WTC11 (cell line): Measurements from ENCODE around the gene IDH3G. TPM values are rescaled to one million over a fixed set of nuclear protein-coding genes. Genes with fewer than 3 reads are reported as not detected.
"Not testable (repeated sequence)": the region's sequence is repeated elsewhere in the genome, so short reads cannot be mapped to it uniquely, and the experiment has no call there.

Experiments
- ATAC-seq: fragments of 200-7000 bp; cut with Tn5 transposase; 2 replicates; pipeline ENCODE4 v1.10.0; 2021; ENCODE audit warnings: mild to moderate bottlenecking, moderate library complexity
- CTCF ChIA-PET: fragments of 300-600 bp; sonication (Branson Sonifier 250); formaldehyde crosslinking; loops from one replicate; lab custom pipeline; 2021; ENCODE audit warnings: antibody characterized with exemption; lab: Charles Lee
- POLR2A ChIA-PET: fragments of 350-600 bp; sonication (Branson Sonifier 250); formaldehyde crosslinking; loops from one replicate; lab custom pipeline; 2021; ENCODE audit warnings: antibody characterized with exemption; lab: Charles Lee
- DNase-seq: peaks from one replicate; pipeline ENCODE4 v3.0.0; 2021; ENCODE audit warnings: low spot score
- H3K27ac Mint-ChIP-seq: 2 replicates; pipeline ENCODE4 v1.8.0; 2021; ENCODE audit warnings: mixed read lengths
- H3K27me3 Mint-ChIP-seq: 2 replicates; pipeline ENCODE4 v1.8.0; 2021; ENCODE audit warnings: low read depth, mild to moderate bottlenecking, moderate library complexity, mixed read lengths
- H3K36me3 Mint-ChIP-seq: 2 replicates; pipeline ENCODE4 v1.8.0; 2021; ENCODE audit warnings: mixed read lengths
- H3K4me1 Mint-ChIP-seq: 2 replicates; pipeline ENCODE4 v1.8.0; 2022; ENCODE audit warnings: mixed read lengths
- H3K4me3 Mint-ChIP-seq: 2 replicates; pipeline ENCODE4 v1.8.0; 2021; ENCODE audit warnings: mild to moderate bottlenecking, moderate library complexity, mixed read lengths
- H3K9me3 Mint-ChIP-seq: 2 replicates; pipeline ENCODE4 v1.8.0; 2021; ENCODE audit warnings: mixed read lengths
- ATF1 ChIP-seq: sonication (generic); formaldehyde crosslinking; IDR thresholded peaks from 2 replicates; pipeline ENCODE4 v1.8.1; 2023; ENCODE audit warnings: mild to moderate bottlenecking, moderate library complexity, missing genetic modification reagents
- ATF2 ChIP-seq: sonication (generic); formaldehyde crosslinking; IDR thresholded peaks from 2 replicates; pipeline ENCODE4 v1.8.1; 2022; ENCODE audit warnings: low read depth, missing genetic modification reagents, borderline replicate concordance
- CBFB ChIP-seq: sonication (generic); formaldehyde crosslinking; IDR thresholded peaks from 2 replicates; pipeline ENCODE4 v1.8.1; 2022; ENCODE audit warnings: mild to moderate bottlenecking, low read depth, missing genetic modification reagents
- CREB1 ChIP-seq: sonication (generic); formaldehyde crosslinking; IDR thresholded peaks from 2 replicates; pipeline ENCODE4 v1.8.0; 2023; ENCODE audit warnings: mild to moderate bottlenecking, missing genetic modification reagents
- FOXJ3 ChIP-seq: sonication (generic); formaldehyde crosslinking; IDR thresholded peaks from 2 replicates; pipeline ENCODE4 v1.9.0; 2021; ENCODE audit warnings: missing genetic modification reagents, mild to moderate bottlenecking, borderline replicate concordance
- IRF1 ChIP-seq: sonication (generic); formaldehyde crosslinking; IDR thresholded peaks from 2 replicates; pipeline ENCODE4 v1.8.0; 2023; ENCODE audit warnings: missing genetic modification reagents
- JAZF1 ChIP-seq: fragments of 250-450 bp; sonication (Bioruptor Pico); IDR thresholded peaks from 2 replicates; pipeline ENCODE4 v1.9.0; 2021; ENCODE audit warnings: moderate library complexity, mild to moderate bottlenecking, inconsistent platforms
- MXD4 ChIP-seq: fragments of 250-450 bp; sonication (Bioruptor Pico); IDR thresholded peaks from 2 replicates; pipeline ENCODE4 v1.8.0; 2021; ENCODE audit warnings: mild to moderate bottlenecking, moderate library complexity, borderline replicate concordance
- SMAD3 ChIP-seq: sonication (generic); formaldehyde crosslinking; IDR thresholded peaks from 2 replicates; pipeline ENCODE4 v1.8.0; 2022; ENCODE audit warnings: missing genetic modification reagents, mild to moderate bottlenecking, borderline replicate concordance
- SMAD4 ChIP-seq: sonication (generic); formaldehyde crosslinking; IDR thresholded peaks from 2 replicates; pipeline ENCODE4 v1.8.0; 2022; ENCODE audit warnings: mild to moderate bottlenecking, missing genetic modification reagents
- STAT6 ChIP-seq: sonication (generic); formaldehyde crosslinking; conservative IDR thresholded peaks from 2 replicates; pipeline ENCODE4 v1.8.1; 2023; ENCODE audit warnings: mild to moderate bottlenecking, low read depth, missing genetic modification reagents, moderate library complexity
- TEAD1 ChIP-seq: sonication (generic); formaldehyde crosslinking; IDR thresholded peaks from 2 replicates; pipeline ENCODE4 v1.8.0; 2022; ENCODE audit warnings: mild to moderate bottlenecking, missing genetic modification reagents
- TEAD4 ChIP-seq: sonication (generic); formaldehyde crosslinking; IDR thresholded peaks from 2 replicates; pipeline ENCODE4 v1.8.0; 2022; ENCODE audit warnings: mild to moderate bottlenecking, missing genetic modification reagents
- ZBTB21 ChIP-seq: sonication (generic); formaldehyde crosslinking; IDR thresholded peaks from 2 replicates; pipeline ENCODE4 v1.8.1; 2023; ENCODE audit warnings: mild to moderate bottlenecking, missing genetic modification reagents, borderline replicate concordance
- ZNF121 ChIP-seq: sonication (generic); formaldehyde crosslinking; IDR thresholded peaks from 2 replicates; pipeline ENCODE4 v1.8.0; 2023; ENCODE audit warnings: missing genetic modification reagents
- ZNF219 ChIP-seq: sonication (generic); formaldehyde crosslinking; IDR thresholded peaks from 2 replicates; pipeline ENCODE4 v1.8.0; 2023; ENCODE audit warnings: missing genetic modification reagents, mild to moderate bottlenecking, borderline replicate concordance
- ZNF263 ChIP-seq: sonication (generic); formaldehyde crosslinking; IDR thresholded peaks from 2 replicates; pipeline ENCODE4 v1.8.1; 2022; ENCODE audit warnings: low read depth, mild to moderate bottlenecking, moderate library complexity, missing genetic modification reagents
- ZNF396 ChIP-seq: fragments of 250-450 bp; sonication (Bioruptor Pico); IDR thresholded peaks from 2 replicates; pipeline ENCODE4 v1.8.0; 2021; ENCODE audit warnings: mild to moderate bottlenecking, moderate library complexity, borderline replicate concordance
- ZNF423 ChIP-seq: fragments of 250-450 bp; sonication (Bioruptor Pico); IDR thresholded peaks from 2 replicates; pipeline ENCODE4 v2.1.2; 2022; ENCODE audit warnings: mild to moderate bottlenecking, moderate library complexity
- total RNA-seq: library from RNA; stranded (reverse); gene quantifications from 3 replicates; pipeline ENCODE4 v1.2.3, GENCODE V29; 2021
- TF ChIP-seq, protein P1 (sequence below): sonication (generic); formaldehyde crosslinking; IDR thresholded peaks from 2 replicates; pipeline ENCODE4 v1.8.1; 2023; ENCODE audit warnings: mild to moderate bottlenecking, missing genetic modification reagents, moderate library complexity

The IDH3G gene
- total RNA-seq, 1 experiment from 2014 or later, result 52.4 TPM

DNA sequence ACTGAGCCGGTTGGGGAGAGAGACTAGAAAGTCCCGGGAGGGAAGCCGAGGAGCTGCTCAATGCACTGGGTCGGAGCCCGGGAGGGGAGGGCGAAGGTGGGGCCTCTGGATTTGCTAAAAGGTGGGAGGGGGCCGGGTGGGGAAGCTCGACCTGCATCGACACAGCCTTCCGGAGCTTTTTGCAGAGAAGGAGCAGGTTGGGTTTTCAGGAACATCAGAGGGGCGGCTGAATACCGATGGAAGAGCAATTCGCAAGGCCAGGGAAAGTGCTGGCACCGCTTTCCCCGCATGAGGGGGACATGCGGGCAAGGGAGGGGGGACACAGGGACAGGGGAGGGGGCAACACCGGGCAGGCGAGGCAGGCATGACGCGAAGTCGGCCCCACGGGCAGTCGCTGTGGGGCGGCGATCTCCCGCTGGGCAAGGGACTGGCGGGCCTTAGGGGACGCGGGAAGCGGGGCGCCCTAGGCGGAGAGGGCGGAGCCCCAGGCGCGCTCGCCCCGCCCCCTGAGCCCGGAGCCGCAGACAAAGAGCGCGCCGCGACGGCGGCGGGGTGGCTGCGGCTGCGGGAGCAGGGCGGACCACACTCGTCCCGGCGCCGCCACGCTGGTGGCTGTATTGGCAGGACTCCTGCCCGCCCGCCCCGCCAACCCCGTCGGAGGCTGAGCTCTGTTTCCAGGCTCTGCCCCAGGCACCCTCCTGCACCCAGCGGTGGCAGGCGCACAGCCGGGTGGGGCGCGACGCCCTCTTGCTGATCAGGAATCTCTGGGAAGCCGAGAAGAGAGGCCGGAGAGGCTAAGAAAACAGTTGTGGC, 24.6 kb upstream of the IDH3G start:
- TF ChIP-seq ZNF423 (peak; percentile 42; the same call in 1 of the 2 replicates), ATF2 (CRISPR knock-in tag) (no peak)
- Mint-ChIP-seq H3K36me3 (0 out of 2 replicates have a peak, but pooled peaks cover 2% of the 10 kb centered on the region), H3K27me3 (no peaks in the 10 kb centered on the region), H3K27ac (peak overlapping the region; percentile 98; the same call in 1 of the 2 replicates), H3K9me3 (no peaks in the 10 kb centered on the region), H3K4me3 (peak overlapping the region; percentile 60), H3K4me1 (peaks cover 52% of the 10 kb centered on the region)
- DNase-seq, result peak; percentile 66
- ChIA-PET POLR2A (interaction anchor here (0.6 to 1.8 kb wide), 4 partner anchors 24 to 709 kb away, joined by 3 to 7 read pairs (median 6); partner anchors contain the start of genes IDH3G and SSR4), CTCF (interaction anchor here (0.6 to 1.9 kb wide), 8 partner anchors 10 to 279 kb away, joined by 3 to 5 read pairs (median 4); no protein-coding TSS in a partner anchor)
- ATAC-seq, result peak; percentile 70

DNA sequence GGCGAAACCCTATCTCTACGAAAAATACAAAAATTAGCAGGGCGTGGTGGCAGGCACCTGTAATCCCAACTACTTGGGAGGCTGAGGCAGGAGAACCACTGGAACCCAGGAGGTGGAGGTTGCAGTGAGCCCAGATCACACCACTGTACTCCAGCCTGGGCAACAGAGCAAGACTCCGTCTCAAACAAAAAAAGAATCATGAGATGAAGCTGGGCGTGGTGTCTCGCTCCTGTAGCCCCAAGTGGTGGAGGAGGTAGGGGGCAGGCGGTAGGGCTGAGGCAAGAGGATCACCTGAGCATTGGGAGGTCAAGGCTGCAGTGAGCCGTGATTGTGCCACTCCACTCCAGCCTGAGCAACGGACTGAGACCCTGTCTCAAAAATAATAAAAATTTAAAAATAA, 23.9 kb upstream of the IDH3G start:
- H3K27ac Mint-ChIP-seq, H3K4me3 Mint-ChIP-seq, H3K36me3 Mint-ChIP-seq, H3K9me3 Mint-ChIP-seq, H3K27me3 Mint-ChIP-seq, ATAC-seq, DNase-seq: not testable (repeated sequence)
- H3K4me1 Mint-ChIP-seq, result peaks cover 53% of the 10 kb centered on the region
- ChIA-PET POLR2A (interaction anchor here (0.6 to 1.8 kb wide), 3 partner anchors 23 to 710 kb away, joined by 6 to 7 read pairs (median 6); partner anchors contain the start of genes IDH3G and SSR4), CTCF (interaction anchor here (0.9 to 1.9 kb wide), 3 partner anchors 11 to 93 kb away, joined by 4 read pairs; no protein-coding TSS in a partner anchor)
- 0 out of 2 replicates have a peak, but pooled peaks have one; percentile 54 for TF ChIP-seq ZNF121 (CRISPR knock-in tag)

DNA sequence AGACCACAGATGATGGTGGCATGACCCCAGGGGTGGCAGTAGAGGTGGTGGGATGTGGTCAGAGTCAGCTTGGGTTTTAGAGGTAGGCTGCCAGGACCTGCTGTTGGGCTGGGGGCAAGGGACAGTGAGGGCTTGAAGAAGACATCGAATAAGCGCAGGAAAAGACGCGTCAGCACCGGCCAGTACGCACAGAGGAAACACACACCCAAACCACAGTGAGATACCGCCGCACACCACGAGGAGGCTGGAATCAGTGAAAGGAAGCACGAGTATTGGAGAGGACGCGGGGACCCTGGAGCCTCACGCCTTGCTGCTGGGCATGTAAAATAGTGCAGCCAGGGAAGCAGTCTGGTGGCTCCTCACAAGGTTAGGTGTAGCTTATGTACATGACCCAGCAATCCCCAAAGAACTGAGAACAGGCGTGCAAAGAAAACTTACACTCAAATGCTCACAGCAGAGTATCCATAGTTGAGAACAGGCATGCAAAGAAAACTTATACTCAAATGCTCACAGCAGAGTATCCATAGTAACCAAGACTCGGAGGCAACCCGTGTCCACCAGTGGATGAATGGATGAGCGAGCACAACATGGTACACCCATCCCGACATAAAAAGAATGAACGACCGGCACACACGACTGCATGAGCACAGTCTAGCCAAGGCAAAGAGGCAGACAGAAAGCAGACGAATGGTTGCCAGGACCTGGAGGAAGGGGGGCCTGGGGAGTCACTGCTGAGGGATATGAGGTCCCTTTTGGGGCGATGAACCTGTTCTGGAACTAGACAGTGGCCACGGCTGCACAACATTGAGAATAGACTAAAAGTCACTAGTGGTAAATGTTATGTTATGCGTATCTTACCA, 22.9 kb upstream of the IDH3G start:
- H3K4me1 Mint-ChIP-seq, result peaks cover 56% of the 10 kb centered on the region
- no peak overlapping the region for H3K4me3 Mint-ChIP-seq
- H3K27me3 Mint-ChIP-seq, result no peaks in the 10 kb centered on the region
- no peaks in the 10 kb centered on the region for H3K9me3 Mint-ChIP-seq
- ChIA-PET CTCF (interaction anchor here (0.7 kb wide), 1 partner anchor 22 kb away, joined by 3 read pairs; the partner anchor contains the start of genes IDH3G and SSR4), POLR2A (no interaction called here)
- ATAC-seq (no peak), DNase-seq (no peak)
- TF ChIP-seq SMAD3 (CRISPR knock-in tag), result no peak
- no peak for TF ChIP-seq MXD4 (CRISPR knock-in tag)
- no peak for TF ChIP-seq IRF1 (CRISPR knock-in tag)
- TF ChIP-seq STAT6, result no peak
- TF ChIP-seq CBFB (CRISPR knock-in tag), result no peak
- TF ChIP-seq ATF1 (CRISPR knock-in tag), result no peak
- TF ChIP-seq ZNF263 (CRISPR knock-in tag), result no peak
- no peak for TF ChIP-seq JAZF1
- no peak for TF ChIP-seq TEAD4 (CRISPR knock-in tag)
- no peak for TF ChIP-seq ZNF219
- no peak for TF ChIP-seq ZNF396 (CRISPR knock-in tag)
- no peak for TF ChIP-seq CREB1 (CRISPR knock-in tag)
- no peak for TF ChIP-seq FOXJ3
- no peak for TF ChIP-seq SMAD4 (CRISPR knock-in tag)
- no peak for TF ChIP-seq TEAD1 (CRISPR knock-in tag)
- TF ChIP-seq, protein P1, sequence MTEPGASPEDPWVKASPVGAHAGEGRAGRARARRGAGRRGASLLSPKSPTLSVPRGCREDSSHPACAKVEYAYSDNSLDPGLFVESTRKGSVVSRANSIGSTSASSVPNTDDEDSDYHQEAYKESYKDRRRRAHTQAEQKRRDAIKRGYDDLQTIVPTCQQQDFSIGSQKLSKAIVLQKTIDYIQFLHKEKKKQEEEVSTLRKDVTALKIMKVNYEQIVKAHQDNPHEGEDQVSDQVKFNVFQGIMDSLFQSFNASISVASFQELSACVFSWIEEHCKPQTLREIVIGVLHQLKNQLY (CRISPR knock-in tag), result no peak
- no peak for TF ChIP-seq ZBTB21 (CRISPR knock-in tag)
- no peaks in the 10 kb centered on the region for H3K36me3 Mint-ChIP-seq
- H3K27ac Mint-ChIP-seq, result peak overlapping the region; percentile 67
